ENCODE data around the gene TTLL10.

Gene TTLL10

GRCh38 chr1:1199141-1199960 is 25.7 kb downstream of the TTLL10 start:
- Histone ChIP-seq H3K27ac (ENCODE audit: low read length) (no peak overlapping the region), H3K4me3 (ENCODE audit: low read length) (no peak overlapping the region), H3K9ac (ENCODE audit: low read depth, low read length) (no peak overlapping the region), H3K4me1 (ENCODE audit: insufficient read depth, low read length) (no peaks in the 10 kb centered on the region), H3K9me3 (ENCODE audit: insufficient read depth, low read depth, low read length) (peaks cover 2% of the 10 kb centered on the region; the same call in 1 of the 2 replicates), H3K27me3 (ENCODE audit: insufficient read depth, low read length) (peaks cover 11% of the 10 kb centered on the region), H3K36me3 (ENCODE audit: insufficient read depth, low read depth, low read length) (no peaks in the 10 kb centered on the region)

GRCh38 chr1:1199961-1200875 is 26.5 kb downstream of the TTLL10 start:
- Histone ChIP-seq H3K9me3 (ENCODE audit: insufficient read depth, low read depth, low read length) (no peaks in the 10 kb centered on the region), H3K9ac (ENCODE audit: low read depth, low read length) (no peak overlapping the region), H3K27ac (ENCODE audit: low read length) (no peak overlapping the region), H3K36me3 (ENCODE audit: insufficient read depth, low read depth, low read length) (no peaks in the 10 kb centered on the region), H3K27me3 (ENCODE audit: insufficient read depth, low read length) (peaks cover 17% of the 10 kb centered on the region), H3K4me3 (ENCODE audit: low read length) (no peak overlapping the region), H3K4me1 (ENCODE audit: insufficient read depth, low read length) (no peaks in the 10 kb centered on the region)

GRCh38 chr1:1200876-1201810 is 27.5 kb downstream of the TTLL10 start:
- no peak overlapping the region for H3K9ac ChIP-seq (ENCODE audit: low read depth, low read length)
- H3K27me3 ChIP-seq (ENCODE audit: insufficient read depth, low read length) = peaks cover 27% of the 10 kb centered on the region
- H3K4me1 ChIP-seq (ENCODE audit: insufficient read depth, low read length) = no peaks in the 10 kb centered on the region
- no peak overlapping the region for H3K27ac ChIP-seq (ENCODE audit: low read length)
- H3K4me3 ChIP-seq (ENCODE audit: low read length) = peak overlapping the region; percentile 38; the same call in 1 of the 2 replicates
- H3K9me3 ChIP-seq (ENCODE audit: insufficient read depth, low read depth, low read length) = no peaks in the 10 kb centered on the region
- H3K36me3 ChIP-seq (ENCODE audit: insufficient read depth, low read depth, low read length) = no peaks in the 10 kb centered on the region

- Histone ChIP-seq H3K9me3 (ENCODE audit: insufficient read depth, low read depth, low read length) (no peaks in the 10 kb centered on the region), H3K27ac (ENCODE audit: low read length) (no peak overlapping the region), H3K4me3 (ENCODE audit: low read length) (no peak overlapping the region), H3K36me3 (ENCODE audit: insufficient read depth, low read depth, low read length) (no peaks in the 10 kb centered on the region), H3K4me1 (ENCODE audit: insufficient read depth, low read length) (no peaks in the 10 kb centered on the region), H3K27me3 (ENCODE audit: insufficient read depth, low read length) (peaks cover 41% of the 10 kb centered on the region), H3K9ac (ENCODE audit: low read depth, low read length) (no peak overlapping the region)
These were observed 29.3 kb downstream of the TTLL10 start for GRCh38 chr1:1202831-1203560.

GRCh38 chr1:1203561-1204424 is 30.1 kb downstream of the TTLL10 start:
- Histone ChIP-seq H3K9me3 (ENCODE audit: insufficient read depth, low read depth, low read length) (no peaks in the 10 kb centered on the region), H3K4me1 (ENCODE audit: insufficient read depth, low read length) (no peaks in the 10 kb centered on the region), H3K27ac (ENCODE audit: low read length) (no peak overlapping the region), H3K9ac (ENCODE audit: low read depth, low read length) (no peak overlapping the region), H3K27me3 (ENCODE audit: insufficient read depth, low read length) (peaks cover 41% of the 10 kb centered on the region), H3K4me3 (ENCODE audit: low read length) (no peak overlapping the region), H3K36me3 (ENCODE audit: insufficient read depth, low read depth, low read length) (no peaks in the 10 kb centered on the region)

GRCh38 chr1:1204425-1204920 is 30.8 kb downstream of the TTLL10 start:
- Histone ChIP-seq H3K9me3 (ENCODE audit: insufficient read depth, low read depth, low read length) (no peaks in the 10 kb centered on the region), H3K9ac (ENCODE audit: low read depth, low read length) (no peak overlapping the region), H3K4me1 (ENCODE audit: insufficient read depth, low read length) (no peaks in the 10 kb centered on the region), H3K27ac (ENCODE audit: low read length) (no peak overlapping the region), H3K27me3 (ENCODE audit: insufficient read depth, low read length) (peaks cover 41% of the 10 kb centered on the region), H3K36me3 (ENCODE audit: insufficient read depth, low read depth, low read length) (no peaks in the 10 kb centered on the region), H3K4me3 (ENCODE audit: low read length) (no peak overlapping the region)

GRCh38 chr1:1204998-1205768 is 31.5 kb downstream of the TTLL10 start:
- no peak overlapping the region for H3K4me3 ChIP-seq (ENCODE audit: low read length)
- no peak overlapping the region for H3K9ac ChIP-seq (ENCODE audit: low read depth, low read length)
- H3K4me1 ChIP-seq (ENCODE audit: insufficient read depth, low read length) = no peaks in the 10 kb centered on the region
- H3K27ac ChIP-seq (ENCODE audit: low read length) = no peak overlapping the region
- H3K27me3 ChIP-seq (ENCODE audit: insufficient read depth, low read length) = peaks cover 35% of the 10 kb centered on the region
- H3K36me3 ChIP-seq (ENCODE audit: insufficient read depth, low read depth, low read length) = no peaks in the 10 kb centered on the region
- no peaks in the 10 kb centered on the region for H3K9me3 ChIP-seq (ENCODE audit: insufficient read depth, low read depth, low read length)

- Histone ChIP-seq H3K4me3 (ENCODE audit: low read length) (peak overlapping the region; percentile 53; the same call in 1 of the 2 replicates), H3K36me3 (ENCODE audit: insufficient read depth, low read depth, low read length) (no peaks in the 10 kb centered on the region), H3K9ac (ENCODE audit: low read depth, low read length) (no peak overlapping the region), H3K27me3 (ENCODE audit: insufficient read depth, low read length) (peaks cover 30% of the 10 kb centered on the region), H3K9me3 (ENCODE audit: insufficient read depth, low read depth, low read length) (no peaks in the 10 kb centered on the region), H3K4me1 (ENCODE audit: insufficient read depth, low read length) (no peaks in the 10 kb centered on the region), H3K27ac (ENCODE audit: low read length) (no peak overlapping the region)
These were observed 32.2 kb downstream of the TTLL10 start for GRCh38 chr1:1205769-1206375.

GRCh38 chr1:1206376-1206965 is 32.8 kb downstream of the TTLL10 start, which contains the start of gene TNFRSF18:
TSS of gene TNFRSF18 (minus strand) at chr1:1206592. CDS start at chr1:1206571, 21 bp downstream.
- Histone ChIP-seq H3K27ac (ENCODE audit: low read length) (no peak within 1 kb of the TSS), H3K36me3 (ENCODE audit: insufficient read depth, low read depth, low read length) (no peaks in the 10 kb centered on the region), H3K9ac (ENCODE audit: low read depth, low read length) (no peak within 1 kb of the TSS), H3K9me3 (ENCODE audit: insufficient read depth, low read depth, low read length) (no peaks in the 10 kb centered on the region), H3K4me1 (ENCODE audit: insufficient read depth, low read length) (no peaks in the 10 kb centered on the region), H3K4me3 (ENCODE audit: low read length) (peak within 1 kb of the TSS; percentile 53; the same call in 1 of the 2 replicates), H3K27me3 (ENCODE audit: insufficient read depth, low read length) (peaks cover 30% of the 10 kb centered on the region)

All from iPS-20b (cell line).